Esophagus muscularis mucosa (tissue), 4 donors: ENCODE measurements around the gene RPL22L1.

Source experiments
- EP300 ChIP-seq: sonication (generic); formaldehyde crosslinking; IDR thresholded peaks from one replicate; pipeline ENCODE4 v1.6.1; 2017; ENCODE audit warnings: antibody characterized with exemption
- POLR2A ChIP-seq: fragments of 450-650 bp; IDR thresholded peaks from one replicate; pipeline ENCODE4 v1.6.1; 2017; ENCODE audit warnings: antibody characterized with exemption, moderate library complexity, mild to moderate bottlenecking, low read depth
- POLR2AphosphoS5 ChIP-seq, 2 donors: sonication (generic); formaldehyde crosslinking; IDR thresholded peaks; one replicate each; pipeline ENCODE4 v1.6.1; 2017; ENCODE audit warnings: antibody characterized with exemption in 2 of 2
- TF ChIP-seq, protein P1 (sequence below), 3 experiments: fragments of 200-600 bp in 2 of 3; fragments of 450-650 bp in 1 of 3; sonication (generic) in 2 of 3; IDR thresholded peaks; one replicate each; pipeline ENCODE4 v1.5.1; 2017 to 2019; ENCODE audit warnings: antibody characterized with exemption in 3 of 3, mild to moderate bottlenecking in 2 of 3, moderate library complexity in 1 of 3

DNA sequence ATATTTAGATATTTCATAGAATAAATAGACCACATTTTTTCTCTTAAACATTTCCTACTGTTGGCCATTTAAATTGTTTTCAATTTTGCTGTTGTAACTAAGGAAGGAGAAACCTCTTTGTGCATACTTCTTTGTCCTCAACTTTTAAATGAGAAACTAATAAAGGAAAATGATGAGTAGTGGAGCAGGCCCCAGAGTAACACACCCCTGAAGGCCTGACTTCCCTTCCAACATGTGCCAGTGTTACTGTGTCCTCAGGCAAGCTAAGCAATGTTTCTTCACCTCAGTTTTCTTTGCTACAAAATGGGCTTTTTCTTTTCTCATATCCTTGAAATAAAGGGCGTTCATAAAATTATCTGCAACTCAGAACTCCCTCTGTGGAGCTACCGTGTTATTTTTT is 53.7 kb downstream of the RPL22L1 start:
- TF ChIP-seq, protein P1, sequence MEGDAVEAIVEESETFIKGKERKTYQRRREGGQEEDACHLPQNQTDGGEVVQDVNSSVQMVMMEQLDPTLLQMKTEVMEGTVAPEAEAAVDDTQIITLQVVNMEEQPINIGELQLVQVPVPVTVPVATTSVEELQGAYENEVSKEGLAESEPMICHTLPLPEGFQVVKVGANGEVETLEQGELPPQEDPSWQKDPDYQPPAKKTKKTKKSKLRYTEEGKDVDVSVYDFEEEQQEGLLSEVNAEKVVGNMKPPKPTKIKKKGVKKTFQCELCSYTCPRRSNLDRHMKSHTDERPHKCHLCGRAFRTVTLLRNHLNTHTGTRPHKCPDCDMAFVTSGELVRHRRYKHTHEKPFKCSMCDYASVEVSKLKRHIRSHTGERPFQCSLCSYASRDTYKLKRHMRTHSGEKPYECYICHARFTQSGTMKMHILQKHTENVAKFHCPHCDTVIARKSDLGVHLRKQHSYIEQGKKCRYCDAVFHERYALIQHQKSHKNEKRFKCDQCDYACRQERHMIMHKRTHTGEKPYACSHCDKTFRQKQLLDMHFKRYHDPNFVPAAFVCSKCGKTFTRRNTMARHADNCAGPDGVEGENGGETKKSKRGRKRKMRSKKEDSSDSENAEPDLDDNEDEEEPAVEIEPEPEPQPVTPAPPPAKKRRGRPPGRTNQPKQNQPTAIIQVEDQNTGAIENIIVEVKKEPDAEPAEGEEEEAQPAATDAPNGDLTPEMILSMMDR (IDR thresholded peaks at IDR 0.05): no peak
- TF ChIP-seq POLR2AphosphoS5 (IDR thresholded peaks at IDR 0.05) (no peak), POLR2A (no peak), EP300 (no peak)
